ENCODE results near the gene STAT2. TPM values are rescaled to one million over a fixed set of nuclear protein-coding genes. Genes with fewer than 3 reads are reported as not detected.

Gene STAT2
- total and polyA plus RNA-seq, 9 of the 15 experiments (the other 6 are each of a cell fraction or from before 2014, with no cell fraction given): 15.5 to 46.9 (median 40.1) TPM

GRCh38 chr12:56334490-56334793, 25.5 kb downstream of the STAT2 start:
- ChIA-PET POLR2A (interaction anchor here (1.4 to 19.0 kb wide), 3 partner anchors 18 to 136 kb away, joined by 4 to 274 read pairs (median 26); partner anchors contain the start of genes APOF, CNPY2 and STAT2), CTCF (ENCODE audit: low intra/inter-chr PET ratio) (interaction anchor here (1.2 kb wide), 1 partner anchor 130 kb away, joined by 5 read pairs; no protein-coding TSS in a partner anchor)
- H3K27ac ChIP-seq (ENCODE audit: extremely low read depth, low read depth, low read length): peak overlapping the region; percentile 98
- DNase-seq (ENCODE audit: extremely low read depth in 1 of 4, low spot score in 3 of 4) (no peak), ATAC-seq (no peak), FAIRE-seq (no peak)
- peaks cover 27 to 58% of the 10 kb centered on the region in 2 experiments for H3K4me1 ChIP-seq (replicated peaks in 1 of 2; ENCODE audit: control insufficient read depth in 2 of 2, insufficient read depth in 2 of 2, low read length in 2 of 2)
- peak overlapping the region; percentile 49 for H2AFZ ChIP-seq (ENCODE audit: low read depth, low read length)
- peaks cover 3% of the 10 kb centered on the region for H3K9me1 ChIP-seq (ENCODE audit: control insufficient read depth, insufficient read depth, low read length)
- peaks cover 3% of the 10 kb centered on the region; the same call in 1 of the 3 replicates for H3K36me3 ChIP-seq (ENCODE audit: control insufficient read depth, insufficient read depth, low read length)
- intact Hi-C loops (cut with micrococcal nuclease) (loop anchor here (1.0 kb wide), 1 partner anchor 26 kb away; the partner anchor contains the start of gene STAT2), in situ Hi-C loops (cut with MboI) (no loop called here)
- H3K79me2 ChIP-seq (ENCODE audit: control insufficient read depth, insufficient read depth, low read length): peaks cover 24% of the 10 kb centered on the region
- no peaks in the 10 kb centered on the region for H4K20me1 ChIP-seq (replicated peaks; ENCODE audit: control insufficient read depth, insufficient read depth, low read length)
- WGBS (ENCODE audit: insufficient coverage, low coverage, missing lambda C conversion rate): 3% methylated on average over 6 of the region's 6 CpGs
- BruUV-seq (replicated peaks): TSS peak; percentile 87
- peak overlapping the region; percentile 98 for H3K4me2 ChIP-seq (ENCODE audit: insufficient read depth, low read length)
- H3K27me3 ChIP-seq (ENCODE audit: control insufficient read depth in 2 of 2, insufficient read depth in 2 of 2, low read length in 2 of 2): no peaks in the 10 kb centered on the region
- H3K9ac ChIP-seq (ENCODE audit: insufficient read depth in 1 of 2, low read depth in 2 of 2, low read length in 2 of 2): peak overlapping the region; percentile 88 to 95
- peak overlapping the region; percentile 64 for H3K4me3 ChIP-seq
- H3K9me3 ChIP-seq (replicated peaks; ENCODE audit: control insufficient read depth, insufficient read depth, low read depth, low read length): no peaks in the 10 kb centered on the region
- no peak for TF ChIP-seq SREBF2 (CRISPR knock-in tag; IDR thresholded peaks at IDR 0.05)
- TF ChIP-seq ELF4 (CRISPR knock-in tag; IDR thresholded peaks at IDR 0.05): 0 out of 2 replicates have a peak, but pooled peaks have one; percentile 50
- TF ChIP-seq, protein P1, sequence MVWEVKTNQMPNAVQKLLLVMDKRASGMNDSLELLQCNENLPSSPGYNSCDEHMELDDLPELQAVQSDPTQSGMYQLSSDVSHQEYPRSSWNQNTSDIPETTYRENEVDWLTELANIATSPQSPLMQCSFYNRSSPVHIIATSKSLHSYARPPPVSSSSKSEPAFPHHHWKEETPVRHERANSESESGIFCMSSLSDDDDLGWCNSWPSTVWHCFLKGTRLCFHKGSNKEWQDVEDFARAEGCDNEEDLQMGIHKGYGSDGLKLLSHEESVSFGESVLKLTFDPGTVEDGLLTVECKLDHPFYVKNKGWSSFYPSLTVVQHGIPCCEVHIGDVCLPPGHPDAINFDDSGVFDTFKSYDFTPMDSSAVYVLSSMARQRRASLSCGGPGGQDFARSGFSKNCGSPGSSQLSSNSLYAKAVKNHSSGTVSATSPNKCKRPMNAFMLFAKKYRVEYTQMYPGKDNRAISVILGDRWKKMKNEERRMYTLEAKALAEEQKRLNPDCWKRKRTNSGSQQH (CRISPR knock-in tag; IDR thresholded peaks at IDR 0.05): peak; percentile 87
- TF ChIP-seq ZNF354B (CRISPR knock-in tag; IDR thresholded peaks at IDR 0.05): 0 out of 2 replicates have a peak, but pooled peaks have one; percentile 21
- no peak for TF ChIP-seq RBM25 (IDR thresholded peaks at IDR 0.05; ENCODE audit: low read depth, low read length, severe bottlenecking)
- TF ChIP-seq POLR2A (conservative IDR thresholded peaks at IDR 0.05): no peak
- no peak for TF ChIP-seq MCM3 (IDR thresholded peaks at IDR 0.05)
- TF ChIP-seq, protein P2, sequence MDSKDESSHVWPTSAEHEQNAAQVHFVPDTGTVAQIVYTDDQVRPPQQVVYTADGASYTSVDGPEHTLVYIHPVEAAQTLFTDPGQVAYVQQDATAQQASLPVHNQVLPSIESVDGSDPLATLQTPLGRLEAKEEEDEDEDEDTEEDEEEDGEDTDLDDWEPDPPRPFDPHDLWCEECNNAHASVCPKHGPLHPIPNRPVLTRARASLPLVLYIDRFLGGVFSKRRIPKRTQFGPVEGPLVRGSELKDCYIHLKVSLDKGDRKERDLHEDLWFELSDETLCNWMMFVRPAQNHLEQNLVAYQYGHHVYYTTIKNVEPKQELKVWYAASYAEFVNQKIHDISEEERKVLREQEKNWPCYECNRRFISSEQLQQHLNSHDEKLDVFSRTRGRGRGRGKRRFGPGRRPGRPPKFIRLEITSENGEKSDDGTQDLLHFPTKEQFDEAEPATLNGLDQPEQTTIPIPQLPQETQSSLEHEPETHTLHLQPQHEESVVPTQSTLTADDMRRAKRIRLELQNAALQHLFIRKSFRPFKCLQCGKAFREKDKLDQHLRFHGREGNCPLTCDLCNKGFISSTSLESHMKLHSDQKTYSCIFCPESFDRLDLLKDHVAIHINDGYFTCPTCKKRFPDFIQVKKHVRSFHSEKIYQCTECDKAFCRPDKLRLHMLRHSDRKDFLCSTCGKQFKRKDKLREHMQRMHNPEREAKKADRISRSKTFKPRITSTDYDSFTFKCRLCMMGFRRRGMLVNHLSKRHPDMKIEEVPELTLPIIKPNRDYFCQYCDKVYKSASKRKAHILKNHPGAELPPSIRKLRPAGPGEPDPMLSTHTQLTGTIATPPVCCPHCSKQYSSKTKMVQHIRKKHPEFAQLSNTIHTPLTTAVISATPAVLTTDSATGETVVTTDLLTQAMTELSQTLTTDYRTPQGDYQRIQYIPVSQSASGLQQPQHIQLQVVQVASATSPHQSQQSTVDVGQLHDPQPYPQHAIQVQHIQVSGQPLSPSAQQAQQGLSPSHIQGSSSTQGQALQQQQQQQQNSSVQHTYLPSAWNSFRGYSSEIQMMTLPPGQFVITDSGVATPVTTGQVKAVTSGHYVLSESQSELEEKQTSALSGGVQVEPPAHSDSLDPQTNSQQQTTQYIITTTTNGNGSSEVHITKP (IDR thresholded peaks at IDR 0.05; ENCODE audit: partially characterized antibody): no peak
- 0 out of 2 replicates have a peak, but pooled peaks have one; percentile 74 for TF ChIP-seq ERF (CRISPR knock-in tag; IDR thresholded peaks at IDR 0.05)
- no peak for TF ChIP-seq MCM5 (IDR thresholded peaks at IDR 0.05; ENCODE audit: low read depth)
- no peak for TF ChIP-seq RBFOX2 (IDR thresholded peaks at IDR 0.05; ENCODE audit: low read depth, low read length)
- TF ChIP-seq CBX8 (IDR thresholded peaks at IDR 0.05; ENCODE audit: borderline replicate concordance, extremely low read depth, low read depth, low read length, poor library complexity, severe bottlenecking): no peak

Data from K562 (cell line).